Tibial artery (tissue), 4 donors: ENCODE measurements around the gene CAMK4.
"Not testable (repeated sequence)": the region's sequence is repeated elsewhere in the genome, so short reads cannot be mapped to it uniquely, and the experiment has no call there.

ENCODE experiments used
- DNase-seq, 2 donors: peaks; one replicate each; pipeline ENCODE4 v3.0.0-alpha.2; 2019
- H3K27ac ChIP-seq, 2 donors: fragments of 200-600 bp; sonication (generic) in 1 of 2; 1 replicate in 1 of 2; 2 replicates in 1 of 2; pipeline ENCODE4 v1.5.1; 2018 to 2019; ENCODE audit warnings: mild to moderate bottlenecking in 1 of 2
- H3K27me3 ChIP-seq, 2 donors: fragments of 200-600 bp; sonication (generic) in 1 of 2; one replicate each; pipeline versions ENCODE4 v1.5.1 to v1.6.0; 2016 to 2019
- H3K36me3 ChIP-seq, 3 donors: fragments of 200-600 bp; sonication (generic) in 2 of 3; one replicate each; pipeline ENCODE4 v1.5.1; 2016 to 2019; ENCODE audit warnings: mild to moderate bottlenecking in 2 of 3
- H3K4me1 ChIP-seq, 4 donors: fragments of 200-600 bp; sonication (generic) in 2 of 4; 1 replicate in 3 of 4; 2 replicates in 1 of 4; pipeline ENCODE4 v1.5.1; 2016 to 2019
- H3K4me3 ChIP-seq, 2 donors: fragments of 200-600 bp; sonication (generic) in 1 of 2; 1 replicate in 1 of 2; 2 replicates in 1 of 2; pipeline ENCODE4 v1.5.1; 2018 to 2019; ENCODE audit warnings: mild to moderate bottlenecking in 2 of 2
- H3K9me3 ChIP-seq, 3 donors: fragments of 200-600 bp; sonication (generic) in 1 of 3; one replicate each; pipeline ENCODE4 v1.5.1; 2016 to 2019
- CTCF ChIP-seq, 2 experiments: fragments of 200-600 bp in 1 of 2; fragments of 450-650 bp in 1 of 2; IDR thresholded peaks; one replicate each; pipeline ENCODE4 v1.5.1; 2017 to 2019; ENCODE audit warnings: antibody characterized with exemption in 2 of 2, mild to moderate bottlenecking in 1 of 2, moderate library complexity in 1 of 2
- intact Hi-C: fragments of 100-400 bp; cut with DNase I; formaldehyde crosslinking; loops from one replicate; pipeline ENCODE4 v1.15.0; 2023; ENCODE audit warnings: low total_unique reads

CAMK4 gene

DNA sequence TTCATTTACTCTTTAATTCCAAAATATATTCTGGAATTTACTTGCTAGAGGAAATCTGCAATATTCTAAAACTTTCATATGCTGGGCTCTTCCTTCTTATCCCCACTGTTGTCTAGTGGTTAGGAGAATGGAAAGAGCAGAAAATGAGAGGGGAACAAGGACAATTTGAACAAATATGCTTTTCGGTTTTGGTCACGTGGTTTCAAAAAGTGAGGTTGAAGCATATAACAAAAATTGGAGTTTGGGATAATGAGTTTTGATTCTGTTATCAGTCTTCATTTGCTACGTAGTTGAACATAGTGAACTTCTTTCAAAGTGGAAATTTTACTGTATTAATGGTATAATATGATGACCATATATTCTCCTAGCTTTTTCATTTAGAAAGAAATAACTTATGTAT is 71.5 kb downstream of the CAMK4 start:
- intact Hi-C loops, result no loop called here
- H3K36me3 ChIP-seq, result no peaks in the 10 kb centered on the region
- no peak for TF ChIP-seq CTCF (IDR thresholded peaks at IDR 0.05)
- H3K4me1 ChIP-seq, result no peaks in the 10 kb centered on the region
- no peak overlapping the region for H3K4me3 ChIP-seq
- DNase-seq, result no peak
- no peaks in the 10 kb centered on the region for H3K27me3 ChIP-seq
- H3K9me3 ChIP-seq, result no peaks in the 10 kb centered on the region
- H3K27ac ChIP-seq, result no peak overlapping the region

GRCh38 chr5:111296570-111296969 is 72.4 kb downstream of the CAMK4 start:
- DNase-seq, result no peak
- no peak for TF ChIP-seq CTCF (IDR thresholded peaks at IDR 0.05)
- Histone ChIP-seq H3K27ac (no peak overlapping the region), H3K4me3 (no peak overlapping the region), H3K4me1 (no peaks in the 10 kb centered on the region), H3K9me3 (no peaks in the 10 kb centered on the region), H3K36me3 (no peaks in the 10 kb centered on the region), H3K27me3 (no peaks in the 10 kb centered on the region)
- intact Hi-C loops, result no loop called here

- DNase-seq, result no peak
- intact Hi-C loops, result no loop called here
- no peaks in the 10 kb centered on the region for H3K4me1 ChIP-seq
- H3K9me3 ChIP-seq, result no peaks in the 10 kb centered on the region
- no peaks in the 10 kb centered on the region for H3K36me3 ChIP-seq
- H3K27me3 ChIP-seq, result no peaks in the 10 kb centered on the region
- H3K4me3 ChIP-seq, result no peak overlapping the region
- no peak overlapping the region for H3K27ac ChIP-seq
- no peak for TF ChIP-seq CTCF (IDR thresholded peaks at IDR 0.05)
Measured at GRCh38 chr5:111299067-111299481, 74.9 kb downstream of the CAMK4 start.

- intact Hi-C loops, result no loop called here
- H3K4me3 ChIP-seq, result no peak overlapping the region
- H3K36me3 ChIP-seq, result no peaks in the 10 kb centered on the region
- no peaks in the 10 kb centered on the region for H3K9me3 ChIP-seq
- DNase-seq, result no peak
- no peaks in the 10 kb centered on the region for H3K27me3 ChIP-seq
- no peaks in the 10 kb centered on the region for H3K4me1 ChIP-seq
- H3K27ac ChIP-seq, result no peak overlapping the region
- TF ChIP-seq CTCF (IDR thresholded peaks at IDR 0.05), result no peak
Measured at GRCh38 chr5:111299831-111300432, 75.7 kb downstream of the CAMK4 start.

DNA sequence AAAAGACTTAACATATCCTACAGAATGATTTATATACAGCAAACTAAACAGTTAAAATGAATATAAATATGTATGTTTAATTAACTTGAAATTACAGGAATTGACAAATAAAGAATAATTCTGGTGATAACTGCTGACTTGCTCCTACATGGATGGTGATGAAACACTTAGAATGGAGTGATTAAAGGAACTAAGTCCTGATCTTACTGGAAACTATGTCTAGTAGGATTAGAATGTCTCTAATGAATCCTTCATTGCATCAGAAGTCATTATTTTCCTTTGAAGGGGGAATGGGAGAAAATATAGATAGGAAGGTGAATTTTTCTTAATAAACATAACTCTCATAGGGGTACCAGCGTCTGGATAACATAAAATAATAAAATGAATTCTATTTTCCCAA is 77.1 kb downstream of the CAMK4 start:
- no peak for DNase-seq
- no peaks in the 10 kb centered on the region for H3K4me1 ChIP-seq
- intact Hi-C loops, result no loop called here

GRCh38 chr5:111302043-111302442 is 77.9 kb downstream of the CAMK4 start:
- H3K9me3 ChIP-seq, H3K36me3 ChIP-seq, DNase-seq, intact Hi-C loops, H3K27me3 ChIP-seq, H3K4me1 ChIP-seq, H3K4me3 ChIP-seq, H3K27ac ChIP-seq: not testable (repeated sequence)

More for the DNA sequence above, 77.1 kb downstream of the CAMK4 start:
- H3K27ac ChIP-seq, result no peak overlapping the region
- no peaks in the 10 kb centered on the region for H3K9me3 ChIP-seq
- H3K27me3 ChIP-seq, result no peaks in the 10 kb centered on the region
- H3K4me3 ChIP-seq, result no peak overlapping the region
- TF ChIP-seq CTCF (IDR thresholded peaks at IDR 0.05), result no peak
- no peaks in the 10 kb centered on the region for H3K36me3 ChIP-seq
